Duodenal mucosa (tissue), 2 donors: ENCODE results near the gene LIPC.

Experiments used
- H3K27ac ChIP-seq: one replicate; pipeline ENCODE4 v1.7.0; 2013; ENCODE audit warnings: low read depth, low read length
- H3K27me3 ChIP-seq, 2 donors: one replicate each; pipeline ENCODE4 v1.7.0; 2013; ENCODE audit warnings: low read length in 2 of 2, control low read depth in 1 of 2; ENCODE audit not compliant: insufficient read depth in 2 of 2, control insufficient read depth in 1 of 2
- H3K36me3 ChIP-seq, 2 donors: one replicate each; pipeline ENCODE4 v1.7.0; 2013; ENCODE audit warnings: low read length in 2 of 2, control low read depth in 1 of 2; ENCODE audit not compliant: insufficient read depth in 2 of 2, control insufficient read depth in 1 of 2
- H3K4me1 ChIP-seq, 2 donors: one replicate each; pipeline ENCODE4 v1.7.0; 2013; ENCODE audit warnings: low read length in 2 of 2, control low read depth in 1 of 2; ENCODE audit not compliant: insufficient read depth in 2 of 2, control insufficient read depth in 1 of 2
- H3K4me3 ChIP-seq, 2 donors: one replicate each; pipeline ENCODE4 v1.7.0; 2013; ENCODE audit warnings: low read length in 2 of 2, low read depth in 1 of 2
- H3K9ac ChIP-seq, 2 donors: one replicate each; pipeline ENCODE4 v1.7.0; 2013; ENCODE audit warnings: low read length in 2 of 2, low read depth in 1 of 2
- H3K9me3 ChIP-seq, 2 donors: one replicate each; pipeline ENCODE4 v1.7.0; 2013; ENCODE audit warnings: low read length in 2 of 2, control low read depth in 1 of 2; ENCODE audit not compliant: control insufficient read depth in 1 of 2

Gene LIPC

DNA sequence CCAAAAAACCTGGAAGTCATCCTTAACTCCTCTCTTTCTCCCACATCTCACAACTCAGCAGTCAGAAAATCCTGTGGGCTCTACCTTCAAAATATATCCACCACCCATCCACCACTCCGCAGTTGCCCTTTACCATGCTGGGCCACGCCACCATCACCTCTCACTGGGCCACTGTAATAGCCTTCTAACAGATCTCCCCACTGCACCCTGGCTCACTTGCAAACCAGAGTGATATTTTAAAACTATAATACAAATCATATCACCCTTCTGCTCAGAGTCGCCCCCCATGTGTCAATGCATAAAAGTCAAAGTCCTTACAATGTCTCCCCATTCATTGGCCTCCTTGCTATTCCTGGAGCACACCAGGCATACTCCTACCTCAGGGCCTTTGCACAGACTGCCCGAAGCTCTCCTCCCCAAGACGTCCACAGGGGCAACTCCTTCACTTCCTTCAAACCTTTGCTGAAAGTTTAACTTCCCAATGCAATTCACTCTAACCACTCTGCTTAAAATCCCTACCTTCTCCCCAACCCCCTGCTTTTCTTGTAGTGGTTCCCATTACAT, 1.5 kb upstream of the LIPC start:
- no peak overlapping the region for H3K27ac ChIP-seq

DNA sequence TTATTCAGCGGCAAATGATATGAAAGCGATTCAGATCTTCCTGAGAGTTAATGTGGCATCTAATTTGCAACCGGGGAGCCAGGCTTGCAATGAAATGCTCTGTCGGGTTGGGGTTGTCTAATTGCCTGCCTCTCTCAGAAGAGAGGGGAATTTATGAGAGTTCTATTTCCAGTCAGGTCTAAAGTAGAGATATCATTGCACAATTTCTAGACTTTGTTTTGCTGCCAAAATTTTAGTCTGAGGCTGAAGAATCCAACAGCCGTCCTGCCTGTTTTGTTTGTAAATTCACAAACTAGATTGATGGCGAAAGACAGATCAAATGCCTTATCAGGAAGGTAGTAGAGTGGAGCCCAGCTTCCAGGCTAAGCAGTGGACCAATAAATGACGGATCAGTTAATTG, 610 bp downstream of the LIPC start:
- H3K36me3 ChIP-seq: no peaks in the 10 kb centered on the region
- H3K27me3 ChIP-seq: no peaks in the 10 kb centered on the region
- no peak overlapping the region for H3K9ac ChIP-seq
- no peaks in the 10 kb centered on the region for H3K9me3 ChIP-seq
- H3K4me1 ChIP-seq: peaks cover 7 to 24% of the 10 kb centered on the region in 2 donors
- no peak overlapping the region for H3K4me3 ChIP-seq
- H3K27ac ChIP-seq: no peak overlapping the region

More for the DNA sequence above, 1.5 kb upstream of the LIPC start:
- Histone ChIP-seq H3K9ac (no peak overlapping the region), H3K36me3 (no peaks in the 10 kb centered on the region), H3K4me1 (peaks cover 7 to 29% of the 10 kb centered on the region in 2 donors), H3K9me3 (no peaks in the 10 kb centered on the region), H3K4me3 (no peak overlapping the region), H3K27me3 (no peaks in the 10 kb centered on the region)

DNA sequence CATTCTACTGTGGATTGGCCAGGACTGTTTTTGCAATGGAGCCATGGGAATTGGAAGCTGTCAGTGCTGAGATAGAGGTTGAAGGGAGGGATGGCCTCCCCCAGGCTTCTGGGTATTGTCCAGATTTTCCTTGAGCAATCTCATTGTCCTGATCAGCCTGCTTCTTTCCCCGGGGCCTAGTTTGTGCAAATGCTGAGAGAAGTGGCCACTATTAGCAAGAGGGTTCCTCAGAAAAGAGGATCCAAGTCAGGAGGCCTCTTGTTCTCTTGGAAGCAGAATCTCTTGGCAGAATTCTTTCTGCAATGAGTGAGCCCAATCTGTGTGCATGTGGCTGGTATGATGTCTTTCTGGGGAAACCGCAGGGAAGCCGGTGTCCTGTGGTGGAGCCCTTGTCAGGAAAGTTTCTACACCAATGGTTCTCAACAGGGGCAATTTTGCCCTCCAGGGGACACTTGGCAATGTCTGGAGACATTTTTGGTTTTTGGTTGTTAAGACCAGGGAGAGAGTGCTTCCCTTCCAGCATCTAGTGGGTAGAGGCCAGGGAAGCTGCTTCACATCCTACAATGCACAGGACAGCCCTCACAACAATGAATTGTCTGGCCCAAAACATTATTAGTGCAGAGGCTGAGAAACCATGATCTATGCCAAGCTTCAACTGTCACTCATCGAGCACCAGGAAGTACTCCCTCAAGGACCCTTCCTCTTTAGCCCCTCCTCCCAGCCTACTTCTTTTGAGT, 2.0 kb downstream of the LIPC start:
- H3K27me3 ChIP-seq: no peaks in the 10 kb centered on the region
- no peaks in the 10 kb centered on the region for H3K9me3 ChIP-seq
- H3K36me3 ChIP-seq: no peaks in the 10 kb centered on the region
- peaks cover 7 to 24% of the 10 kb centered on the region in 2 donors for H3K4me1 ChIP-seq
- no peak overlapping the region for H3K9ac ChIP-seq
- no peak overlapping the region for H3K4me3 ChIP-seq
- no peak overlapping the region for H3K27ac ChIP-seq

DNA sequence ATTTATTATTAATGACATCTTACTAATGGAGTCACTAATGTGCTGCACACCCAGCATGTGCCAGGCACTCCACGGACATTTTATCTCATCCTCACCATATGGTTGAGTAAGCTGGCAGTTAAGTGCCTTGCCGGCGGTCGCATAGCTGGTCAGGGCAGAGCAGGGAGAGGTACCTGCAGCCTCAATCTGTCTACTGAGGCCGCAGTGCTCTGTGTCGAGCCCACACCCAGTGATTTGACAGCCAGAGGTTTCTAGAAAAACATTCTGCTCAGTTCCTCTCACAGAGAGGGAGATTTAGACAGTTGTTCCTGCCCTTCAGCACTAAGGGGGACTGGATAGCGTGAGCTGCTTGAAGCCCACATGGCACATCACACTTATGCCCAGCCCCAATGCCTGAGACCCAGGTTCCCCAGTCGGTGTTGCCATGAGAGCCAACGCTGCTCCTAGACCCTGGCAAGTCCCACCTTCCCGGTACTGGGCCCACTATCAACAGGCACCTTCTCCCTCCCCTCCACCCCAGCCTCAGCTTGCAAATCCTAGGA, 2.6 kb downstream of the LIPC start:
- Histone ChIP-seq H3K27ac (no peak overlapping the region), H3K4me3 (no peak overlapping the region), H3K36me3 (no peaks in the 10 kb centered on the region), H3K4me1 (peaks cover 9 to 24% of the 10 kb centered on the region in 2 donors), H3K9me3 (no peaks in the 10 kb centered on the region), H3K9ac (no peak overlapping the region), H3K27me3 (no peaks in the 10 kb centered on the region)

DNA sequence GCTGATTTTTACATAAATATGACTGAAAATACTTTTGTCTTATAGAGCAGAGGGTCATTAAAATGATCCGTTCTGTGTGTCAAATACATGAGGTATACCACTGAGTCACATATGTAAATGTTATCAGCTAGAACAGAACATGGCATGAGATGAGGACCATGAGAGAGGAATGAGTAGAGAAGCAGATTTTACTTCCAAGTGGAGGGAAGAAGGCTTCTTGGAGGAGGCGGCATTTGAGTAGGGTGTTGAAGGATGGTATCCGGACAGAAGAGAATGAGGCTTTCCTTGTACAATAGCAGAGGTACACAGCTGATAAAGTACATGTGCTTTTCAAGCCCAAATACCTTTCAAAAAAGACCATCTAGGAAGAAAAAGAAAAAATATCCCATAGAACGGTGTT, 4.8 kb downstream of the LIPC start:
- Histone ChIP-seq H3K36me3 (no peaks in the 10 kb centered on the region), H3K4me1 (peaks cover 28 to 39% of the 10 kb centered on the region in 2 donors), H3K4me3 (no peak overlapping the region), H3K27ac (no peak overlapping the region), H3K9me3 (no peaks in the 10 kb centered on the region), H3K27me3 (no peaks in the 10 kb centered on the region), H3K9ac (no peak overlapping the region)

DNA sequence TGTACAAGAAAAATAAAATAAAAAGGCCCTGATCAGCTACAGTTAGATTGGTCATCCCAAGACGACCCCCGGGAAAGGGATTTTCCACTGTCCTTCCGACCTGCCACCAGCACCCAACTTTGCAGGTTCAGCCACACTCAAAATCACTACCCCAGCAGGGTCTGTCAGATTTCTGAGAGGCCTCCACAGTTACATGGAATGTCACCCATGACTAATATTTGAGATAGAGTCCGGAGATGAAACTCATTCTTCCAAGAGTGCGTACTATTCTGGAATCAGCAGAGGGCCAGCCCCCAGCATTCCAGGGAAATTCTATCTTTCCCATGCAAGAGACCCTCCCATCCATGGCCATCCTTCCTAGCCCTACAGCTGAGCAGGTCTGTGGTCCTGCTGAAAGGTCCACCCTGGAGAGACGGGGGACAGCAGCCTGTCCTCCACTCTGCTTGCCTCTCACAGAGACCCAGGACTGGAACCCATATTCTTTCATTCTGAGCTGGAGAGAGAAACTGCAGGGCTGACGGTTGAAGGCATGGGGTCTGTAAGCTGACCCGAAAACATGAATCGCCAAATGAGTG, 5.8 kb downstream of the LIPC start:
- Histone ChIP-seq H3K9me3 (no peaks in the 10 kb centered on the region), H3K27ac (no peak overlapping the region), H3K36me3 (no peaks in the 10 kb centered on the region), H3K27me3 (no peaks in the 10 kb centered on the region), H3K4me1 (peaks cover 38 to 39% of the 10 kb centered on the region in 2 donors), H3K4me3 (no peak overlapping the region), H3K9ac (no peak overlapping the region)

DNA sequence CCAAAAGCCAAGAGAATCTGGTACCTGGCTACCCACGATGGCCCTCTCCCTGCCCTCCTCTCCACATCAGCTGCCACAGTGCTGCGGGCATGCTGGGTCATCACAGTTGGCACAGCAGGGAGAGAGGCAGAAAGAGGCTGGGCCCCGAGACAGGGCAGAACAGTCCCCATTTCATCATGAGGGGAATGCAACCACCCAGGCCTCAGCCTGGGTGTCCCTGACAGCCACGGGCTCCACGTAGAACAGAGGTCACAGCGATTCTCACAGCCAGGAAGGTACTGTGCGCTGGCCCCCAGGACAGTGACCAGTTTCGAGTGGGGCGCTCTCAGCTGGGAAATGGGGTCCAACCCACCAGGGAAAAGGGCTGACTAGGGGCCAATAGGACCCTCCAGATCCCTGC, 6.3 kb downstream of the LIPC start:
- peaks cover 38 to 41% of the 10 kb centered on the region in 2 donors for H3K4me1 ChIP-seq
- no peaks in the 10 kb centered on the region for H3K27me3 ChIP-seq
- no peak overlapping the region for H3K9ac ChIP-seq
- H3K36me3 ChIP-seq: no peaks in the 10 kb centered on the region
- H3K9me3 ChIP-seq: no peaks in the 10 kb centered on the region
- H3K4me3 ChIP-seq: no peak overlapping the region
- no peak overlapping the region for H3K27ac ChIP-seq

DNA sequence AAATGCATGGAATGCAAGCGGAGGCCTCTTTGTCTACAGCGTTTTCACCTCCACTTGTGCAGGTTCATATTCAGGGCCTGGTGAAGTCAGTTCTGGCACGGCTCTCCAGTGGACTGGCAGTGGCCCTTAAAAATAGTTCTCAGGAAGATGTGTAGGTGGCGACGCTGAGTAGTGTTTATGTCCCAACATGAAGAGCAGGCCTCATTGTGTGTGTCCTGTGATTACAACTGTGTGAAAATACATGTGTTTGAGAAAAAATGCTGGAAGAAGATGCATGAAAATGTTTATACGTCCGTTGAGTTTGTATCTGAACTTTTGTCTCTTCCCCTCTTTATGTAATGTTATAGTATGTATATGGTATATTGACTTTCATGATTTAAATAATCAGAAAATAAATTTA, 7.2 kb downstream of the LIPC start:
- Histone ChIP-seq H3K4me1 (peaks cover 40 to 41% of the 10 kb centered on the region in 2 donors), H3K9ac (no peak overlapping the region), H3K27me3 (no peaks in the 10 kb centered on the region), H3K27ac (no peak overlapping the region), H3K4me3 (no peak overlapping the region), H3K36me3 (no peaks in the 10 kb centered on the region), H3K9me3 (no peaks in the 10 kb centered on the region)

DNA sequence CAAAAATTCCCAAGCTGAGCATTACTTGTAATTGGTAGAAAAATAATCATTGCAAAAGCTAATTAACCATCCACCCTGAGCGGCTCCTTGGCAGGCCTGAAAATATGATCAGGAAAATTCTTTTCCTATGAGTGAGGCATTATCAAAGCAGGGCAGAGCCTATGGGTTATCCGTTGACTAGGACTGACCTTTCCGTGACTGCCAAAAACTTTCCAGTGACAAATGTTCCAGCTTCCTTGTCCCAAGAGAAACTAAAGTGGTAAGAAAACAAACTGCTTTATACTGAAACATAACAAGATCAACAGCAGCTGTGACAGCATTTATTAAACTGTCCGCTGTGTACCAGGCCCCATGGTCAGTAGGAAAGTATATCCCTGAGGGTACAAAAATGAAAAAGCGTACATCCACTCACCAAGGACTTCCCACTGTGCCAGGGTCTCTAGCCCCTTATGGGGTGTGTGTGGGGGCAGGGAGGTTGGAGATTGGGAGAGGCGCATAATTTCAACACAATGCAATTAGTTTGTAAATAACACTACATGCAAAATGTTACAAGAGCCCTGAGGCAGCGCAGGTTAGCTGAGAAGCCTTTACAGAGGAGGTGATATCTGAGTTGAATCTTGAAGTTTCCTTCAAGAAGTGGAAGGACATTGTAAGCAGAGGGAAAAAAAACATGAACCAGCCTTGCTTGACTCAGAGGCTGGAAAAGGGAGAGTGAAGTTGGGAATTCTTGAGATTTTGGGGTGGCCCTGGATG, 8.5 kb downstream of the LIPC start:
- H3K9me3 ChIP-seq: no peaks in the 10 kb centered on the region
- H3K9ac ChIP-seq: peak overlapping the region in 1 of 2 donors; percentile 31
- no peaks in the 10 kb centered on the region for H3K27me3 ChIP-seq
- H3K27ac ChIP-seq: peak overlapping the region; percentile 74
- no peak overlapping the region for H3K4me3 ChIP-seq
- H3K4me1 ChIP-seq: peaks cover 47% of the 10 kb centered on the region in 2 donors
- no peaks in the 10 kb centered on the region for H3K36me3 ChIP-seq

DNA sequence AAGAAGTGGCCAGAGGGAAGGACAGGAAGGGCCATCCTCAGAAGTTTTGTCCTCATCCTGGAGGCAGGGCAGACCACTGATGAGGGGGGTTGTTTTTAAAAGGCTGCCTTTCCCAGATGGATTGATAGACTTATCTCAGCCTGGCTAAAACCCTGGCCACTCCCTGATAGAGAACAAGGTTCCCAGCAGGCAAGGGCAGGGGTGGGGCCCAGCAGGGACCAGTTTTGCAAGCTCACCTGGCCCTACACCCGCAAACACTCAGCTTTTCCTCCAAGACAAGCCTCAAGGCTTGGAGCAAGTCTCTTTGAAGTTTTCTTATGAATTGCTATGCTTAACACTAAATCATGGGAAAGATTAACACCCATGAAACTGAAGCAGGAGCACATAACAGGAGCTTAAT, 9.1 kb downstream of the LIPC start:
- Histone ChIP-seq H3K9ac (no peak overlapping the region), H3K9me3 (no peaks in the 10 kb centered on the region), H3K4me1 (peaks cover 47% of the 10 kb centered on the region in 2 donors), H3K4me3 (no peak overlapping the region), H3K36me3 (no peaks in the 10 kb centered on the region), H3K27ac (peak overlapping the region; percentile 74), H3K27me3 (no peaks in the 10 kb centered on the region)
